Neural cell (in vitro differentiated cells): ENCODE measurements around the gene FOLR3.

ENCODE experiments used
- EP300 ChIP-seq: fragments of 450-650 bp; conservative IDR thresholded peaks from 2 replicates; pipeline ENCODE4 v1.6.1; 2014; ENCODE audit warnings: antibody characterized with exemption, mild to moderate bottlenecking, moderate library complexity; ENCODE audit not compliant: poor library complexity, severe bottlenecking
- EZH2 ChIP-seq: fragments of 200-600, 300-800 bp; shearing (Covaris generic), sonication (generic); IDR thresholded peaks from 2 replicates; pipeline ENCODE4 v1.6.1; 2014; ENCODE audit warnings: antibody characterized with exemption, low read length, borderline replicate concordance, mild to moderate bottlenecking; ENCODE audit not compliant: insufficient read depth, poor library complexity, severe bottlenecking
- MXI1 ChIP-seq: fragments of 450-650 bp; conservative IDR thresholded peaks from 2 replicates; pipeline ENCODE4 v1.6.1; 2014; ENCODE audit warnings: antibody characterized with exemption, mild to moderate bottlenecking; ENCODE audit not compliant: poor library complexity, severe bottlenecking
- POLR2AphosphoS5 ChIP-seq: IDR thresholded peaks from 2 replicates; pipeline ENCODE4 v1.6.1; 2012
- RAD21 ChIP-seq: fragments of 450-650 bp; conservative IDR thresholded peaks from 2 replicates; pipeline ENCODE4 v1.6.1; 2014; ENCODE audit warnings: antibody characterized with exemption, mild to moderate bottlenecking, moderate library complexity
- REST ChIP-seq: IDR thresholded peaks from 2 replicates; pipeline ENCODE4 v1.6.1; 2012; ENCODE audit warnings: borderline replicate concordance
- SMC3 ChIP-seq: fragments of 450-650 bp; conservative IDR thresholded peaks from 2 replicates; pipeline ENCODE4 v1.6.1; 2014; ENCODE audit warnings: antibody characterized with exemption, mild to moderate bottlenecking, moderate library complexity; ENCODE audit not compliant: poor library complexity
- TF ChIP-seq, protein P1 (sequence below): fragments of 450-650 bp; IDR thresholded peaks from 2 replicates; pipeline ENCODE4 v1.5.1; 2014; ENCODE audit warnings: antibody characterized with exemption, mild to moderate bottlenecking, moderate library complexity; ENCODE audit not compliant: poor library complexity, severe bottlenecking

DNA sequence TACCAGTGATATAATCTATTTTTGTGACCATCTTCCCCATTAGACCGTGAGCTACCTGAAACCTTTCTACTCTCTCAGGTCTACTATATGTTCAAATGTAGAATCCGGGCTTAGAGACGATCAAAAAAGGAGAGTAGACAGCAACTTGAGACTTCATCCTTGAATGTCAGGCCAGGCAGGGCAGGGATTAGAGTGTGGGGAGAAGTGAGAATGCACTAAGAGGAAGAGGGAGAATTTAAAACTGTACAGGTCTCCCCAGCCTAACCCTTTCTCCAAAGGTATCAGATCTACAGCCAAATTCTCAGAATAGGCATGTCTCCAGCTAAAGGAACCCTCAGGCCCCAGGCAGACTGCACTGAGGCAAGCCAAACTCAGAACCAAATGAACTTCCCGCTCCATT is 33.4 kb upstream of the FOLR3 start:
- TF ChIP-seq, protein P1, sequence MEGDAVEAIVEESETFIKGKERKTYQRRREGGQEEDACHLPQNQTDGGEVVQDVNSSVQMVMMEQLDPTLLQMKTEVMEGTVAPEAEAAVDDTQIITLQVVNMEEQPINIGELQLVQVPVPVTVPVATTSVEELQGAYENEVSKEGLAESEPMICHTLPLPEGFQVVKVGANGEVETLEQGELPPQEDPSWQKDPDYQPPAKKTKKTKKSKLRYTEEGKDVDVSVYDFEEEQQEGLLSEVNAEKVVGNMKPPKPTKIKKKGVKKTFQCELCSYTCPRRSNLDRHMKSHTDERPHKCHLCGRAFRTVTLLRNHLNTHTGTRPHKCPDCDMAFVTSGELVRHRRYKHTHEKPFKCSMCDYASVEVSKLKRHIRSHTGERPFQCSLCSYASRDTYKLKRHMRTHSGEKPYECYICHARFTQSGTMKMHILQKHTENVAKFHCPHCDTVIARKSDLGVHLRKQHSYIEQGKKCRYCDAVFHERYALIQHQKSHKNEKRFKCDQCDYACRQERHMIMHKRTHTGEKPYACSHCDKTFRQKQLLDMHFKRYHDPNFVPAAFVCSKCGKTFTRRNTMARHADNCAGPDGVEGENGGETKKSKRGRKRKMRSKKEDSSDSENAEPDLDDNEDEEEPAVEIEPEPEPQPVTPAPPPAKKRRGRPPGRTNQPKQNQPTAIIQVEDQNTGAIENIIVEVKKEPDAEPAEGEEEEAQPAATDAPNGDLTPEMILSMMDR = no peak
- TF ChIP-seq SMC3 = no peak
- TF ChIP-seq REST = no peak
- TF ChIP-seq EZH2 = no peak
- TF ChIP-seq EP300 = no peak
- no peak for TF ChIP-seq RAD21
- TF ChIP-seq MXI1 = no peak
- TF ChIP-seq POLR2AphosphoS5 = no peak
